NCI-H187 treated with DMSO at 0.1 percent for 48 hours (cell line): ENCODE data around the gene ADAMTS10.
"Not testable (repeated sequence)": the region's sequence is repeated elsewhere in the genome, so short reads cannot be mapped to it uniquely, and the experiment has no call there.

Experiments
- DNase-seq: peaks from one replicate; lab custom pipeline; 2025; lab: John Stamatoyannopoulos, UW

The ADAMTS10 gene

GRCh38 chr19:8558325-8558724 lies 52.2 kb downstream of the ADAMTS10 start:
- no peak for DNase-seq

- no peak for DNase-seq
These were observed 52.8 kb downstream of the ADAMTS10 start for GRCh38 chr19:8557642-8558238.

- DNase-seq = not testable (repeated sequence)
These were observed 56.8 kb downstream of the ADAMTS10 start for GRCh38 chr19:8553729-8554128.

GRCh38 chr19:8552810-8553209 lies 57.7 kb downstream of the ADAMTS10 start:
- no peak for DNase-seq

GRCh38 chr19:8550070-8550469 lies 60.4 kb downstream of the ADAMTS10 start:
- DNase-seq = no peak

GRCh38 chr19:8545743-8546142 lies 64.8 kb downstream of the ADAMTS10 start:
- no peak for DNase-seq

GRCh38 chr19:8544168-8544567 lies 66.3 kb downstream of the ADAMTS10 start:
- DNase-seq = no peak

- no peak for DNase-seq
These were observed 70.8 kb downstream of the ADAMTS10 start for GRCh38 chr19:8539621-8540149.

- no peak for DNase-seq
These were observed 73.4 kb downstream of the ADAMTS10 start for GRCh38 chr19:8537099-8537498.

GRCh38 chr19:8536282-8536681 lies 74.2 kb downstream of the ADAMTS10 start:
- no peak for DNase-seq

GRCh38 chr19:8532225-8532624 lies 78.3 kb downstream of the ADAMTS10 start:
- no peak for DNase-seq

GRCh38 chr19:8531470-8531869 lies 79.0 kb downstream of the ADAMTS10 start:
- DNase-seq = no peak
